ENCODE data around the gene ADD1. TPM values are rescaled to one million over a fixed set of nuclear protein-coding genes. Genes with fewer than 3 reads are reported as not detected.

ADD1 gene
- 122 and 133 TPM in 2 replicates for total RNA-seq (2016; rRNA removed; fragmentation: Illumina TruSeq; extraction: Trizol)
- 25.1 and 28.0 TPM in 2 replicates for total RNA-seq (2016; cell fraction: cytosol; rRNA removed; fragmentation: Illumina TruSeq; extraction: Trizol; ENCODE audit: low read depth)
- total RNA-seq (2016; cell fraction: insoluble cytoplasmic fraction; rRNA removed; fragmentation: Illumina TruSeq; extraction: Trizol): 104 and 117 TPM in 2 replicates
- 56.9 and 59.3 TPM in 2 replicates for total RNA-seq (2016; cell fraction: membrane; rRNA removed; fragmentation: Illumina TruSeq; extraction: Trizol)
- total RNA-seq (2016; cell fraction: nucleus; rRNA removed; fragmentation: Illumina TruSeq; extraction: Trizol): 109 and 119 TPM in 2 replicates
- polyA plus RNA-seq (2011; rRNA removed): 73.9 and 76.3 TPM in 2 replicates
- 48.1 and 66.3 TPM in 2 replicates for polyA plus RNA-seq (2011; cell fraction: cytosol; rRNA removed)
- polyA plus RNA-seq (2011; cell fraction: nucleus; rRNA removed): 210 and 221 TPM in 2 replicates
- 70.7 and 77.6 TPM in 2 replicates for polyA plus RNA-seq (2012)
- 11.6 and 13.4 TPM in 2 replicates for polyA plus RNA-seq (2016; cell fraction: cytosol; fragmentation: Illumina TruSeq; extraction: Trizol; ENCODE audit: low read depth)
- polyA plus RNA-seq (2016; cell fraction: insoluble cytoplasmic fraction; fragmentation: Illumina TruSeq; extraction: Trizol; ENCODE audit: low read depth): 90.6 and 120 TPM in 2 replicates
- polyA plus RNA-seq (2016; cell fraction: membrane; fragmentation: Illumina TruSeq; extraction: Trizol; ENCODE audit: low read depth): 40.3 and 41.9 TPM in 2 replicates
- 163 and 167 TPM in 2 replicates for polyA plus RNA-seq (2016; cell fraction: nucleus; fragmentation: Illumina TruSeq; extraction: Trizol; ENCODE audit: insufficient read depth, low read depth)
- polyA minus RNA-seq (2011; rRNA and poly(A)+ RNA removed; ENCODE audit: low replicate concordance): 28.2 and 90.0 TPM in 2 replicates
- 43.0 and 48.4 TPM in 2 replicates for polyA minus RNA-seq (2011; cell fraction: cytosol; rRNA and poly(A)+ RNA removed)
- 99.5 and 109 TPM in 2 replicates for polyA minus RNA-seq (2011; cell fraction: nucleus; rRNA and poly(A)+ RNA removed)
- percentile 78 among the genes with signal in this experiment for Bru-seq, nascent RNA
- percentile 88 among the genes with signal in this experiment for BruChase-seq, experiment 1, labeled RNA remaining after a 6-hour chase
- percentile 84 among the genes with signal in this experiment for BruChase-seq, experiment 2, labeled RNA remaining after a 2-hour chase
- long read RNA-seq, experiment 1, full-length matches to known transcripts: 4 of 42 reads
- long read RNA-seq, experiment 1, partial matches to known transcripts: 7 of 42 reads
- long read RNA-seq, experiment 1, other reads (novel, unspliced or antisense): 31 of 42 reads
- long read RNA-seq, experiment 2, full-length matches to known transcripts: 6 of 125 reads
- long read RNA-seq, experiment 2, partial matches to known transcripts: 62 of 125 reads
- long read RNA-seq, experiment 2, other reads (novel, unspliced or antisense): 57 of 125 reads

GRCh38 chr4:2843263-2843940 is at the start of gene ADD1:
Gene ADD1 (plus strand): TSS chr4:2843844. CDS start chr4:2875916, 32,072 bp downstream.
- BruUV-seq (replicated peaks): no TSS peak
- Histone ChIP-seq H3K4me3 (replicated peaks in 1 of 3; ENCODE audit: insufficient read depth in 1 of 3, low read depth in 2 of 3, low read length in 3 of 3) (peak within 1 kb of the TSS; percentile 86 to 99 (median 87)), H3K27ac (ENCODE audit: extremely low read length, insufficient read depth, low read length) (peak within 1 kb of the TSS; percentile 72), H3K36me3 (replicated peaks in 1 of 2; ENCODE audit: control insufficient read depth in 1 of 2, insufficient read depth in 2 of 2, low read length in 2 of 2) (no peaks in the 10 kb centered on the region), H3K9me3 (ENCODE audit: low read length) (no peaks in the 10 kb centered on the region), H3K27me3 (ENCODE audit: control insufficient read depth in 1 of 2, insufficient read depth in 2 of 2, low read length in 2 of 2) (no peaks in the 10 kb centered on the region; a peak in 1 of 5 replicates), H3K79me2 (ENCODE audit: insufficient read depth, low read length) (peaks cover 45% of the 10 kb centered on the region), H2AFZ (ENCODE audit: low read length) (no peak within 1 kb of the TSS), H3K9ac (ENCODE audit: insufficient read depth, low read depth, low read length) (peak within 1 kb of the TSS; percentile 86), H3K4me2 (ENCODE audit: low read depth, low read length) (peak within 1 kb of the TSS; percentile 98), H4K20me1 (ENCODE audit: insufficient read depth, low read length) (peaks cover 25% of the 10 kb centered on the region), H3K4me1 (ENCODE audit: insufficient read depth, low read length) (peaks cover 46% of the 10 kb centered on the region)
- ATAC-seq: peak; percentile 95
- in situ Hi-C loops (cut with HindIII; ENCODE audit: extremely low pct_ligation_motif_present, low pct_unique_long_range_greater_than_20kb): no loop called here
- intact Hi-C loops (cut with micrococcal nuclease; ENCODE audit: unreplicated experiment): loop anchor here (5.0 kb wide), 2 partner anchors 51 to 94 kb away; partner anchors contain the start of gene SH3BP2
- DNase-seq (ENCODE audit: low spot score): peak; percentile 81
- WGBS (ENCODE audit: low lambda C conversion rate): no CpG with 5 or more reads among the region's 65 CpGs
- ChIA-PET CTCF (ENCODE audit: low intra/inter-chr PET ratio, low total read pairs) (no interaction called here), POLR2A (no interaction called here)
- FAIRE-seq: peak; percentile 57
- TF ChIP-seq NFYB (CRISPR knock-in tag; IDR thresholded peaks at IDR 0.05) (peak; percentile 92), ZFP90 (CRISPR knock-in tag; IDR thresholded peaks at IDR 0.05; ENCODE audit: borderline replicate concordance) (peak; percentile 54; the same call in 1 of the 2 replicates), ZNF235 (CRISPR knock-in tag; IDR thresholded peaks at IDR 0.05; ENCODE audit: borderline replicate concordance) (peak; percentile 83; the same call in 1 of the 2 replicates), BCL3 (CRISPR knock-in tag; IDR thresholded peaks at IDR 0.05) (peak; percentile 76), SALL1 (CRISPR knock-in tag; IDR thresholded peaks at IDR 0.05) (peak; percentile 49), HOXD1 (CRISPR knock-in tag; IDR thresholded peaks at IDR 0.05) (0 out of 2 replicates have a peak, but pooled peaks have one; percentile 8), SOX6 (IDR thresholded peaks at IDR 0.05) (no peak), SOX6 (CRISPR knock-in tag; IDR thresholded peaks at IDR 0.05) (peak; percentile 13; the same call in 1 of the 2 replicates), AGO1 (IDR thresholded peaks at IDR 0.05; ENCODE audit: low read depth, low read length, poor library complexity, severe bottlenecking) (peak; percentile 89), PREB (CRISPR knock-in tag; IDR thresholded peaks at IDR 0.05) (no peak), ZNF432 (CRISPR knock-in tag; IDR thresholded peaks at IDR 0.05; ENCODE audit: borderline replicate concordance) (no peak), ZMYM3 (CRISPR knock-in tag; IDR thresholded peaks at IDR 0.05) (no peak), HNRNPK (IDR thresholded peaks at IDR 0.05; ENCODE audit: low read depth, low read length, poor library complexity, severe bottlenecking) (peak; percentile 67), KDM5A (IDR thresholded peaks at IDR 0.05; ENCODE audit: borderline replicate concordance, low read length) (peak; percentile 75), YY1 (IDR thresholded peaks at IDR 0.05; ENCODE audit: insufficient read depth, insufficient replicate concordance, low read depth, low read length) (peak; percentile 61), NFKB2 (CRISPR knock-in tag; IDR thresholded peaks at IDR 0.05; ENCODE audit: borderline replicate concordance) (0 out of 2 replicates have a peak, but pooled peaks have one; percentile 62)
